NCI-H748 (cell line): ENCODE measurements around the gene TC2N.
A peak's percentile ranks its signal among the peaks of the same experiment; 100 is the strongest.
"Not testable (repeated sequence)": the region's sequence is repeated elsewhere in the genome, so short reads cannot be mapped to it uniquely, and the experiment has no call there.

Experiments used
- DNase-seq: peaks from one replicate; lab custom pipeline; 2025; ENCODE audit not compliant: unreplicated experiment; lab: John Stamatoyannopoulos, UW

TC2N gene

DNA sequence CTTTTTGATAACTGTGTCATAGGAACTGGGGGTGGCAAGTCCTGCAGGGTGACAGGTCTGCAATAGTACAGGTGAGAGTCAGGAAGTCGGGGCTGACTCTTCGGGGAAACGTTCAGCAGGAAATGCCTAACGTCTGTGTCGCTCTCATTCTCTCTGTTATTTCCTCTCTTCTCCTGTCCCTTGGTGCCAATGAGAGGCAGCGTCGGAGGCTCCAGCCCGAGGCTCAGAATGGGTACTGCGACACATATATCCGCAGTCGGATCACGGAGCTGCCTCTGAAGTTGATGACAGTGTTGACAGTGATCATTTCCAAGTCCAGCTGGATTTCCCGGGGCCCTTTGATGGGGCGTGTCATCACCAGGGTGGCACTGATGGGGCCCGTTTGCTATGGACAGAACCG is 2.7 kb upstream of the TC2N start:
- DNase-seq, result no peak

DNA sequence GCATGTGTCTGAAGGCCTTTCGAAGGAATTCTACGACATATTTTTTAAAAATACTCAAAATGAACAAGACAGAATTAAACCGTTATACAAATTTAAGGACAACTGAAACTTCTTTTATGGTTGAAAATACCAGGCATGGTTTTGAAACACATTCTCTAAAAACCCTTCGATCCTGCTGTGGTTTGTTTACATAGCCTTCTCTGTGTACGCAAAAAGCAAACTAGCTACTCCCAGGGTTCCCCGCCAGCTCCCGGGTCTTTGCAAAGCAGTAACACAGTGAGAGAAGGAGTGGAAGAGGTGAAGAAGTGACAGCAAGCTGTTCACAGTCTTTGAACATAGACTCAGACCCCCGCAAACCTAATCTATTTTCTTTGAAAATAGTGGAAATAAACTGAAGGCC is 2.2 kb upstream of the TC2N start:
- peak; percentile 15 for DNase-seq

DNA sequence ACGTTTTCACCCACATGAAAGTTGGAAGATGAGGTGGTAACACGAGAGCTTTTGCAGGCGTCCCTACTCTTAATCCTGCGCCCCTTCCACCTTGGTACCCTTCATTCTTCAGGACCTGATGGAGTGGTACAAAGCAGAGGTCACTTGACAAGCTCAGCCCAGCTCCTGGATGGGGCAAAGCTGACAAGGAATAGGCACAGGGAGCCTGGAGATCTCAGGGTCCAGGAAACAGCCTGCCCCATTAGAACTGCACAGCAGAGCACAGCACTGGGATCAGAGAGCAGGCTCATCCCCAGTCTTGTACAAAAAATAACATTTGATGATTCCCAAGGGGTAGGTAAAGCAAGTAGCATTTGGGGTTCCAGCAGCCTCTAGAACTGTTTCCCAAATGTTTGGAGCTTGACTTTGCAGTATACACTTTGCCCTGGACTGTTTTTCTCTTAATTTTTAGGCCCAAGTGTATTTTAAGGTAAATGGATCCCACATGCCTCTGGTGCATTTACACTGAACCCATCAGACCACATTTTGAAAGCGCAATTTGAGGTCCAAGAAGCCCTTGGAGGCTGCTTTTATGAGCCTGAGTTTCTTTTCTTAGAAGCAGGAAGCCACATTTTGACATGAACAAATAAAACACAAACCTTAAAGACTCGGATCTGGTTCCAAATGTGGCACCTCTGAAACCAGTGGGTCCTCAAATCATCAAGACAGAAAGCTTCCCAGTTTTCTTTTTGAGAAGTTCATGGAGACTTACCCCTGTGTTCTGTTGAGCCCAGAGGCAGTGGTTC is 633 bp downstream of the TC2N start:
- no peak for DNase-seq

DNA sequence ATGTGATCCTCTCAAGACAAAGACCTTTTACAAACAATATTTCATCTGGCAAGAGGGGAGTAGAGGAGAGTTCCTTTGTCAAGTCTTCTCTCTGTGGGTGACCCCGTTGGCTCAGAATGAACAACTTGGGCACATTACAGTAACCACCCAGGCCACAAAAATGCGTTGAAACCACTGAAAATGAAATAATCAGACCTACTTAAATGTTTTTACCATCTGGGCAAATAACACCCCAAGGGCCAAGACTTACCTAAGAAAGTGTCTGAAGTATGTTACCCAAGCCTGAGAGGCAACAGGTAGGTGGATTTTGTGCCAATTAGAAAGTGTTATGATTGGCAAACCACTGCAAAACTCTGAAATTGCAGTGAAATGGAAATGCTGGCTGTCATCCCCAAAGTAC is 1.3 kb downstream of the TC2N start:
- DNase-seq, result no peak

DNA sequence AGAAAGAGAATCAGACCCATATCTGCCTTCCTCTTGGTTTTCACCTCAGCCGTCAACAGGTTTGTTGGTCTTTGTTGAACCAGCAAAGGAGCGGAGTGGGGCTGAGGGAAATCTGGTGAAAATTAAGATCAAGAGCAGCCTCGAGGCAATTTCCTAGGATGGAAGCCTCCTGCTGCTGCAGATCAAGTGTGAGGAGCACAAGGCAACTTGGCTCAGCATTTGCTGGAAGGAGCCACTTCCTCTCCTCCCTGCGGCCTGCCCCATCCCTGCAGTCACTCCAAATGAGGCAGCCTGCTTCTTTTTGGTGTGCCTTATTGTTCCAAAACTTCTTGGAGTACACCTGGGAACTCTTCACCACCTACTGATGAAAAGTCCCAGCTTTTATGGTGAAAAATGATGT is 4.9 kb downstream of the TC2N start:
- DNase-seq, result no peak

DNA sequence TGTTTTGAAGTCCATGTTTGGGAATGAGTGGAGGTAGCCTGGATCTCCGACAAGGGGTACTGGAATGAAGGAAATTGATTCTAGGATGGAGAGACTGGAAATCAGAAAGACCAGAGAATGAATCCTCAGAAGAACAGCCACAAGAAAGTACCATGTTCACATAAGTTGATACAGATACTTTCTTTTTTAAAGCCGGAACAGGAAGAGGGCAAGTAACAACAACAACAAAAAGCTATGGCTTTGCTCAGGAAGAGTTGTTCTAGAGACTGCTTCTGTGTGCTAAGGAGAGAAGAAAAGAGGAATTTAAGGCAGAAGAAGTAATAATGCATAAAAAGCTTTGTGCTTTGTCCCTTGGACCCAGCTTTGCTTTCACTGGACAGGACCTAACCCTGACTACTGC is 6.2 kb downstream of the TC2N start:
- no peak for DNase-seq

DNA sequence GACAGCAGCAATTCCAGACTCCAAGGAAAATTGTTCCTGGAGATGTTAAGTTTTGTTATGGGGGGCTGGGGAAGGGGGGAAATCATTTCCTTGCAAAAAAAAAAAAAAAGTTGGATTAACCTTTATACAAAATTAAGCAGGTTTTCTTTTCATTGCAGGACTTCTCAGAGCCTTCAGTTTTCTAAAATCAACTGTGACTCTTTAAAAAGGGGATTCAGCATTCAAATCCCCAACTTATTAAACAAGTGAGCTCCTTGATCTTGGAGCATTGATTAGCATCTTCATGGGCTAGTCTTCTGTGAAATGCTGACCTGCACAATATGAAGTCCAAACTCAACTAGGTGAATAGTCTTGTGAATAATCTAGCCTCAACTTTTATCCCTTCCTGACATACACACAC is 7.1 kb downstream of the TC2N start:
- DNase-seq, result no peak

DNA sequence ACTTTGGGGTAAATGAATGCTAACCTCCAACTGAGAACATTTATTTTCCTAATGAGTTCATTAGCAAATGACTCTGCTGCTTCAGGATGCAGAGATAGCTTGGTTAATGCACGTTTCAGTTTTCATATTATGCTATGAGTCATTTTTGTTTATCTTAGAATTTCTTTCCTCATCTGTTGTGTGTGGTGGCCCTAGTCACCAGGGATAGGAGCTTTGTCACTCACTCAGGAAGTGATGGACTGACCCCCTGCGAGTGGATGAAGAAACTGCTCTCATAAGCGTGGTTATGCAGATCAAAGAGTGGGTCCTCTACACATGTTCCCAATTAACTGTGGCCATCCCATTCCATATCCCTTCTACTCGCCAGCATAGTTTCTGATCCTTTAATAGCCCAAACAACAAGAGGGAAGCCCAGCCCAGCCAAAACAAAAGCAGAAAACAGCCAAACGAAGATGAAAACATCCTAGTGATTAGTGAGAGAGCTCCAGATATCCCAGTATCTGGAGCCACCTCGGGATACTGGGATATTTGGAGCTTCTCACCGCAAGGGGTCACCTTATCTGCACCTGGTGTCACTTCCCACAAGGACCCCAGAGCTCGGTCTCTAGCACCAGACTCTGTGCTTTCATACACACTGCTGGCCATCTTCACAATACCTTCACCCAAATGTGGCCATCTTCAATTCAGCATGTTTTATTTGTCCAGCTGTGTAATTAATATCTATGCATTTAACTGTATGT is 8.6 kb downstream of the TC2N start:
- DNase-seq, result peak; percentile 17

DNA sequence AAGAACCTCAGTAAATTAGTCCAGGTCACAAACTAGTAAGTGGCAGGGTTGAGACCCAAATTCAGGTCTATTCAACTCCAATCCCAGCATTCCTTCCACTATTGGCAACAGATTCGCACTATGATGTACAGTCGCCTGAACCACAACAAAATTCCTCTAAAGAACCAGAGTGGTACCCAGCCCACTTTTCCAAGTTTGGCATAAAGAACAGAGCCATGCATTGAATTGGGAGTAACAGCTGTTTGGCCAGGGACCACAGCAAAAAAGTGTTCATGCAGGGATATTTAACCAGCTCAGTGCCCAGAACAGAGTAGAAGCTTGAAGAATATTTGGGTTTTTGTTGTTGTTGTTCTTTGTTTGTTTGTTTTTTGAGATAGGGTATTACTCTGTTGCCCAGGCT is 9.7 kb downstream of the TC2N start:
- DNase-seq, result no peak

DNA sequence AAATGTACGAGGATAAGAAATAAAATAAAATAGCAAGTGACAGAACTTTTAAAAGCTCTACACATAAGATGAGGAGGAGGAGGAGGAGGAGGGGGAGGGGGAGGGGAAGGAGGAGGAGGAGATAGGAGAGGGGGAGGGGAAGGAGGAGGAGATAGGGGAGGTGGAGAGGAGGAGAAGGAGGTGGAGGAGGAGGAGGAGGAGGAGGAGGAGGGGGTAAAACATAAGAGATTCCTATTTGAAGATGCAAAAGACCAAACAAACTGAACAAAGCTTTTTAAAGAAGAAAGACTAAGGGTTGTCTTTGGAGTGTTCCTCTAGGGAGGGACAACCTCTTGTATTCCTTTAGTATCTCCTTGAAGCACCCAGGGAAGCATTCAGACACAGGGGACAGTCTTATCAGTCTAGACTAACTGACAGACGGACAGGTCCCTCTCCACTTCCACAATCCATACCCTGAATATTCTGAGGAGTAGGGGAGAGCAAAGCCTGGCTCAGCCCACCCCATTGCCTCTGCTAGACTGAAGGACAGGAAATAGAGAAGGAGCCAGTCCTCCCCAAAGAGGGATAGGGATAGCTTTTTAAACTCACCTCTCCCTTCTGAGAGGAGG is 12.9 kb downstream of the TC2N start:
- no peak for DNase-seq

DNA sequence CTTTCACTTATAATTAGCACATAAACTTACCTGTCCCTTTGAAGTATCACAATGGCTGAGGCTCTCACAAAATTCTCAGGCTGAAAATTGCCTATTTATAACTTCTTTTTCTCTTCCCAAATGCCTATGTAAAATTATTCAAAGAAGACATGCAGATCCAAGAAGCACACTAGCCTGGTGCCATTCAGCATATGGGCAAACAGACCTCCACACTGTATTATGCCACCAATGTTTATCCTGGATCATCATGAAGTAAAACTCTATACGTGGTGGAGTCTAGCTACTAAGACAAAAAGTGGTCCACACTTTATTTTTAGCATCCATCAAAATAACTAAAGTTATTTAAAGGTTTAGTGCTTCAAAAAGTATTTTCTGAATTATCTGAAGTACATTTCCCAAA is 15.8 kb downstream of the TC2N start:
- no peak for DNase-seq

DNA sequence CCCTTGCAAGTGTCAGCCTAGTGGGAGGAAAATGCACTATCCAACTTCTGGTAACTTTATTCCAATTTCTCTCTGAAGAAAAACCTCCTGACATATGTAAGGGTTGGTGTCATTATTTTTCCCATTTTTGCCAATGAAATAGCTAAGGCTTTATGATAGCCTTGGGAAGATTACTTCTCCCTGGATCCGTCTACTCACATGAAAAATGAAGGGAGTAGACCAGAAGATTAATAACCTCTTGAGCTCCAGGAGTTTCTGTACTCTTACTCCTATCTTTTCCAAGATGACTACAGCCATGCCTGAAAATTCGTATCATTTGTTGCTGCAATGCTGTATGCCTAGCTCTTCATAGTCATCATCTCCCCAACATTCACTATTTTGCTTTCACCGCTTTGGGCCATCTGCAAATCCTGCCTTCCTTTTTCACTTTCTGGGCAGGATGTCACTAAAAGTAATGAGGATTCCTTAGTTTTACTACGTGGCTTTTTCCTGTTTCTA is 18.8 kb downstream of the TC2N start:
- no peak for DNase-seq

DNA sequence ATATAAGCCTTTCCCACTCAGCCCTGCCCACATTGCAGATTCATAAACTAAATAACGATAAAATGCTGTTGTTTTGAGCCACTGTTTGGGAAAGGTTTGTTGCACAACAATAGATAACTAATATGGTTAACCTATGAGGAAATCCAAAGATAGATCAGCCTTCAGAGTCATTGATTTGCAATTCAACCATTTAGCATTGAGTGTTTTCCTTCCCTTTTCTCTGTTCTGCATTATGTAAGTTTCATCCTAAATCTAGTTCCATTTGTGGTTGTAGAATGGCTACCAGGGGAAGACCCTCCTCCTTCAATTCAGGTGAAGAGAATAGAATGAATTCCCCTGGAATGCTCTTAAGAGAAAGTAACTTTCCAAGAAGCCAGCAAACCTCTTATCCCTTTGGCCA is 19.6 kb downstream of the TC2N start:
- no peak for DNase-seq

DNA sequence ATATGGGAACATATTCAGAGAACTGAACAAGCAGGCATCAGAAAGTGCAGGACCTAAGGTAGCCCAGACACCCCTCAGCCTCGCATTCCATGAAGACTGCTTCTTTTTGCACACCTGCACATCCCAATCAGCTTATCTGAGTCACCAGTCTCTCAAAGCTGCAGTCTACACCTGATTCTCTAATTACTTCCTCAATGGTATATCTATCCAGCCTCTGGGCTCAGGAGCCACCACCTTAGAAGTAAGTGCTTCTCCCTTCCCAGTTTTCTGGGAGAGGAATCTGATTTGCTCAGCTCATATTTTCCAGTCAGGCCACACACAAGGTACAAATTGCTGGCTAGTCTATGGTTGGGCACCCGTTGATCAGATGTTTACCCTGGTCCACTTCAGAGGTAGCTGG is 21.7 kb downstream of the TC2N start:
- DNase-seq, result no peak

DNA sequence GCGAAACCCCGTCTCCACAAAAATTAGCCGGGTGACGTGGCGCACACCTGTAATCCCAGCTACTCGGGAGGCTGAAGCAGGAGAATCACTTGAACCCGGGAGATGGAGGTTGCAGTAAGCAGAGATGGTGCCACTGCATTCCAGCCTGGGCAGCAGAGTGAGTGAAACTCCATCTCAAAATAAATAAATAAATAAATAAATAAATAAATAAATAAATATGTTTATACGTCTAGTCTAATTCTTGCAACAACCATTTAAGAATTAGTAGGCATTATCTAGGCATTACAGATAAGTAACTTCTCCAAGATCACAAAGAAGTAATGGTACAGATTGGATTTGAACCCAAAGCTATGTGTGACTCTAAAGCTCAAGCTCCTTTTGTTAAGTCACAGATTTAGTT is 22.3 kb downstream of the TC2N start:
- not testable (repeated sequence) for DNase-seq

DNA sequence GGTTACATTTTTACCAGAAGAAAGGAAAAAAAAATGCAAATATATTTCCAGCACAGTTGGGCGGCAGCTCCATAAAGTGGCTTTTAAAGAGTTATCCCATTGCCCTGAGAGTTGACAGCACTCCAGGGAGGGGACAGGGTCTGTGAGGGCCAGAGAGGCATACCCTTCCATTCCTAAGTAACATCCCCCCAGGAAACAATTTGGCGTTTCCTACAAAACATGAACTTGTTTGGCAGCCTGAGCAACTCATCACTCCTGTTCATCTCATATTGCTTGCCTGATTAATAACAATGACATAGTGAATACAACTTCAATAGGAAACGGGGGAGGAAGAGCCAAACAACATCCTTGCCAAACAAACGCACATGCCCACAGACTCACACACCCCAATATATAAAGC is 23.3 kb downstream of the TC2N start:
- DNase-seq, result no peak

DNA sequence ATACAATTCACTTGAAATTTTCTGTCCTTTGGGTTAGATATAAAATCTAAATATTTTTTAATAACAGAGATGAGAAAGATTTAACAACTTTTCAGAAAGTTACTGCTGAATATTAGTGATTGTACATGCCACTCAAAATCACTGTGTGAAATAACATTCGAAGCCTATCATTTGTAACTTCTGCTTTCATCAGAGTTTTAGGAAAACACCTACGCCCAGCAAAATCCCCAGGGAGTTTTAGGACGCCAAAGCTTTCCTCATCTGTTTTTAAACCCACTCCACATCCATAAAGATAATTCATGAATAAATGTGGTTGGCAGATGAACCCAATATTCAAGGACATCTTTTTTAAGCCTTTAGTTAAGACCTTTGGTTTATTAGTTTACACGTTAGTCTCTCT is 23.9 kb downstream of the TC2N start:
- no peak for DNase-seq

DNA sequence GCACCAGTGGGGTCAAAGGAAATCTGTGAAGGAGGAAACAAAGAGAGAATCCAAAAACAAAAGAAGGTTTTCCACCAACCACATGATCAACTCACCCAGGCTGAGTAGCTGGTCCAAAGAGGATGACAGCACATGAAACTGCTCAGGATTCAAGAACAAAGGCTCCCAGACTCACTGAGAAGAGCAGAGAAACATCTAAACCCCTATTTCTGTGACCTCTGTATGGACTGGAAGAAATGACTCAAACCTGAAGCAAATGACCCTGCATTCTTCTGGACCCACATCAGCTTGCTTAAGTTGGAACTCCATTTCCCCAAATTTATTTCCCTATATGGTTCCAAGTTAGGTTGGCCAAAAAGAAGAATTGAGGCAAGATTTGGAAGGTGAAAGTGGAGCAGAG is 26.3 kb downstream of the TC2N start:
- no peak for DNase-seq

DNA sequence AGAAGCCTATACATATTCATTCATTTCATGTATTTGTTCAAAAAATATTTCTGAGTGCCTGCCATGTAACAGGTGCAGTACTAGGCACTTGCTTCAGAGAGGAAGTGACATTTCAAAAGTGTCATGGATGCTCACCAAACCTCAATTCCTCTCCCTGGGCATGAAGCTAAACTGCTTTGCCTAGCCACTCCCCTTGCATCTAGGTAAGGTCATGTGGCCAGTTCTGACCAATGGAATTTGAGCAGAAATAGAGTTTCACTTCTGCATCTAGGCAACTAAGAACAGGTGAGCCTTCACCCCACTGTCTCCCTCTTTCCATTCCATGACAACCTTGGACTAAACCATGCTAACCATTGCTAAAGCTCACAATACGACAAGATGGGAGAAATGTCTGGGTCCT is 27.6 kb downstream of the TC2N start:
- DNase-seq, result no peak

DNA sequence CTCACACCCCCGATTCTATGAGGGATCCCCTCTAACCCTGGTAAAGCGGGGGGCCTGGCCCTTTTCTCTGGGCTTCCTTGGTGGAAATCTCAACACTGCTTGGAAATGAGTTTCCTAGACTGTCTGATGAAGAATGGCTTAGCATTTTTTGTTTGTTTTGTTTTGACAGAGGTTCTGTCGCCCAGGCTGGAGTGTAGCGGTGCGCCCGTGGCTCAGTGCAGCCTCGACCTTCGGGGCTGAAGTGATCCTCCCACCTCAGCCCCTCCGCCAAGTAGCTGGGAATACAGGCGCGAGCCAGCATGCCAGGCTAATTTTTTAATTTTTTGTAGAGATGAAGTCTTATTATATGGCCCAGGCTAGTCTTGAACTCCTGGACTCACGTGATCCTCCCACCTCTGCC is 30.3 kb downstream of the TC2N start:
- peak; percentile 23 for DNase-seq

DNA sequence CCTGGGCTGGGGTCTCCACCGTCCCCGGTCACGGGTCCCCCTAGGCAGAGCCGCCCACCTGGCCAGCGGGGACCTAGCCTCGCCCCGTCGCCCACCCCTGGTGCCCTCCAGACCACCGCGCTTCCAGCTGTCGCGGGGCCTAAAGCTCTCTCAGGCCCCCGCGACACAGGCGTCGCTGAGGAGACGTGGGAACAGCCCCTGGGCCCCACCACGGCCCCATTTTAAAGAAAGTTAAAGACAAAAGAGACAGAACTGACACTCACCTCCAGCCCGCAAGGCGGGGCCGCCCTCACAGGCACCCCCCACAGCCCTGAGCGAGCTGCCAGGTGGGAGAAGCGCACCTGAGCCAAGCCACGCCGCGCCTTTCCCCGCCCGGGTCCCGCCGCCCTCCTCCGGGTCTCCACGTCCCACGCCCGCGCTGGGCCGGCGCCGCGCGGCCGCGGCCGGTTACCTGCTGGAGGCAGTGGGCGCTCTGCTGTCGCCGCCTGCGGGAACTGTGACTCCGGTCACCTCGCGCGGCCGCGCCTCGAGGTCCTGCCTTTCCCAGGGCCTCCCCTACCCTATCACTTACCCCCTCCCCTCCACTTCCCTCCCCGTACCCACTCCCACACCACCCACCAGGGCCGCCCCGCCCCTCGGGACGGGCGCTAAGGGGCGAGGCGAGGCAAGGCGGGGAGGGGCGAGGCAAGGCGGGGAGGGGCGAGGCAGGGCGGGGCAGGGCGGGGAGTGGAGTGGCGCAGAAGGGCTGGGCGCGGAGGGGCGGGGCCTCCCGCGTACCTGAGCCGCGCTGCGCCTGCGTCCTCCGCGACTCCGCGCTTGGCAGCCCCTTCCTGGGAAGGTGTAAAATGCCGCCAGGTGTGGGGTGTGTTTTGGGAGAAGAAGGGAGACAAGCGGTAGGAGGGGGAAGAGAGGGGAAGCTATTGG is 31.2 kb downstream of the TC2N start:
- DNase-seq, result peak; percentile 93
